Right lobe of liver (tissue), 4 donors: Measurements from ENCODE around the gene POLD4.

ENCODE experiments used
- CTCF ChIP-seq, 4 donors: fragments of 200-600 bp in 3 of 4; fragments of 450-650 bp in 1 of 4; IDR thresholded peaks; one replicate each; pipeline versions ENCODE4 v1.5.1 to v1.8.0; 2016 to 2022; ENCODE audit warnings: antibody characterized with exemption in 4 of 4, mild to moderate bottlenecking in 2 of 4
- POLR2A ChIP-seq: fragments of 450-650 bp; IDR thresholded peaks from one replicate; pipeline ENCODE4 v1.6.1; 2017; ENCODE audit warnings: antibody characterized with exemption, mild to moderate bottlenecking
- donor health status: DM: no; HTN: no; CAD: no.
- donor health status: DM: no; HTN: no; CAD: no.
- donor health status: DM: no; HTN: yes; CAD: no.

DNA sequence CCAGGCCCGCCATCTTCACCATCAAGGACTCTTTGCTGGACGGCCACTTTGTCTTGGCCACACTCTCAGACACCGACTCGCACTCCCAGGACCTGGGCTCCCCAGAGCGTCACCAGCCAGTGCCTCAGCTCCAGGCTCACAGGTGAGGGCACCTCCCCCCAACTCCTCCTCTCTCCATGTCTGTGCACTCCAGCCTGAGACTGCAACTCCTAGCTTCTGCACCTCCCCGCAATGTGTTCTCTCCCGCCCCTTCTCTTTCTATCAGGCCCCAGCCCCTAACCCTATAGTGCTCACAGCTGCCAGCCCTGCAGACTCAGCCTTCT is 42.9 kb upstream of the POLD4 start:
- TF ChIP-seq CTCF (IDR thresholded peaks at IDR 0.05) (no peak), POLR2A (no peak)
